A172 (cell line): ENCODE data around the gene SPATA22. TPM values are rescaled to one million over a fixed set of nuclear protein-coding genes. Genes with fewer than 3 reads are reported as not detected.
A peak's percentile ranks its signal among the peaks of the same experiment; 100 is the strongest.
"Not testable (repeated sequence)": the region's sequence is repeated elsewhere in the genome, so short reads cannot be mapped to it uniquely, and the experiment has no call there.

Experiments used
- DNase-seq: peaks from one replicate; pipeline ENCODE4 v3.0.0-alpha.2; 2015; ENCODE audit warnings: low spot score
- total RNA-seq: library from RNA; depleted of rRNA; stranded (reverse); fragments of >200 nt; shearing (Covaris generic); gene quantifications from 2 replicates; pipeline ENCODE4 v1.2.3, GENCODE V29; 2014; rRNA removed

The SPATA22 gene
- total RNA-seq, 1 experiment from 2014 or later, result not detected

GRCh38 chr17:3474212-3474611 lies 2.6 kb upstream of the SPATA22 start:
- no peak for DNase-seq

- DNase-seq, result no peak
Measured at GRCh38 chr17:3472137-3472536, 518 bp upstream of the SPATA22 start.

- DNase-seq, result no peak
Measured at GRCh38 chr17:3469529-3469928, 2.1 kb downstream of the SPATA22 start.

GRCh38 chr17:3466355-3466754 lies 5.3 kb downstream of the SPATA22 start:
- DNase-seq, result not testable (repeated sequence)

- DNase-seq, result no peak
Measured at GRCh38 chr17:3448059-3448665, 23.5 kb downstream of the SPATA22 start.

GRCh38 chr17:3447625-3448024 lies 24.0 kb downstream of the SPATA22 start:
- peak; percentile 18 for DNase-seq

GRCh38 chr17:3440451-3440850 lies 31.2 kb downstream of the SPATA22 start:
- no peak for DNase-seq

- DNase-seq, result no peak
Measured at GRCh38 chr17:3438368-3438767, 33.3 kb downstream of the SPATA22 start.

GRCh38 chr17:3433741-3434140 lies 37.9 kb downstream of the SPATA22 start, which contains the start of gene OR1E2:
Gene OR1E2 (minus strand): TSS chr17:3433841. CDS start chr17:3433841, 0 bp downstream.
- DNase-seq, result no peak

- DNase-seq, result peak; percentile 16
Measured at GRCh38 chr17:3433215-3433614, 38.4 kb downstream of the SPATA22 start.

- DNase-seq, result no peak
Measured at GRCh38 chr17:3418222-3418621, 53.4 kb downstream of the SPATA22 start.

GRCh38 chr17:3415610-3416009 lies 56.0 kb downstream of the SPATA22 start:
- DNase-seq, result no peak

- DNase-seq, result not testable (repeated sequence)
Measured at GRCh38 chr17:3412216-3412615, 59.4 kb downstream of the SPATA22 start.

GRCh38 chr17:3411070-3411469 lies 60.5 kb downstream of the SPATA22 start, which contains the start of gene OR3A3:
Gene OR3A3 (plus strand): TSS chr17:3411370.
- no peak for DNase-seq

- DNase-seq, result not testable (repeated sequence)
Measured at GRCh38 chr17:3403856-3404255, 67.8 kb downstream of the SPATA22 start.

- DNase-seq, result no peak
Measured at GRCh38 chr17:3401786-3402185, 69.8 kb downstream of the SPATA22 start.

GRCh38 chr17:3400055-3400454 lies 71.6 kb downstream of the SPATA22 start:
- no peak for DNase-seq

- no peak for DNase-seq
Measured at GRCh38 chr17:3398310-3398709, 73.3 kb downstream of the SPATA22 start, which contains the start of gene OR1E1. Gene OR1E1 (minus strand): TSS chr17:3398410. CDS start chr17:3398410, 0 bp downstream.

GRCh38 chr17:3397801-3398200 lies 73.8 kb downstream of the SPATA22 start:
- DNase-seq, result not testable (repeated sequence)

Other genes with a start within 250 kb of the SPATA22 start
- not detected in 2 replicates for gene OR3A1, start 173.5 kb downstream of the SPATA22 start, total RNA-seq
- not detected in 2 replicates for gene OR3A2, start 85.5 kb downstream of the SPATA22 start, total RNA-seq
- not detected in 2 replicates for gene OR1E1, start 73.4 kb downstream of the SPATA22 start, total RNA-seq
- not detected in 2 replicates for gene OR3A3, start 60.4 kb downstream of the SPATA22 start, total RNA-seq
- not detected in 2 replicates for gene OR1E2, start 38.0 kb downstream of the SPATA22 start, total RNA-seq
- 0.09 TPM in 1 of 2 replicates, not detected in the other for gene ASPA, start 4.2 kb upstream of the SPATA22 start, total RNA-seq
- 1.2 and 1.8 TPM in 2 replicates for gene TRPV3, start 86.0 kb upstream of the SPATA22 start, total RNA-seq
- gene TRPV1, start 137.6 kb upstream of the SPATA22 start, total RNA-seq, result 0.79 and 1.0 TPM in 2 replicates
- 27.6 and 33.2 TPM in 2 replicates for gene SHPK, start 164.4 kb upstream of the SPATA22 start, total RNA-seq
- gene CTNS, start 164.9 kb upstream of the SPATA22 start, total RNA-seq, result 36.0 and 37.8 TPM in 2 replicates
- gene TAX1BP3, start 196.8 kb upstream of the SPATA22 start, total RNA-seq, result 360 and 391 TPM in 2 replicates
- 43.4 and 66.8 TPM in 2 replicates for gene EMC6, start 197.0 kb upstream of the SPATA22 start, total RNA-seq
- 32.7 and 35.4 TPM in 2 replicates for gene P2RX5, start 224.3 kb upstream of the SPATA22 start, total RNA-seq